Stimulated activated CD4-positive, alpha-beta T cell treated with anti-CD3 and anti-CD28 coated beads, Interleukin-1b, Interleukin-23, amount 100 ng/mL, for 4 hours (primary cell): ENCODE data around the gene TBC1D16.

Experiments used
- DNase-seq, 2 donors: peaks; one replicate each; pipeline ENCODE4 v3.0.0-alpha.2; 2020; ENCODE audit warnings: low read depth in 2 of 2

Gene TBC1D16

DNA sequence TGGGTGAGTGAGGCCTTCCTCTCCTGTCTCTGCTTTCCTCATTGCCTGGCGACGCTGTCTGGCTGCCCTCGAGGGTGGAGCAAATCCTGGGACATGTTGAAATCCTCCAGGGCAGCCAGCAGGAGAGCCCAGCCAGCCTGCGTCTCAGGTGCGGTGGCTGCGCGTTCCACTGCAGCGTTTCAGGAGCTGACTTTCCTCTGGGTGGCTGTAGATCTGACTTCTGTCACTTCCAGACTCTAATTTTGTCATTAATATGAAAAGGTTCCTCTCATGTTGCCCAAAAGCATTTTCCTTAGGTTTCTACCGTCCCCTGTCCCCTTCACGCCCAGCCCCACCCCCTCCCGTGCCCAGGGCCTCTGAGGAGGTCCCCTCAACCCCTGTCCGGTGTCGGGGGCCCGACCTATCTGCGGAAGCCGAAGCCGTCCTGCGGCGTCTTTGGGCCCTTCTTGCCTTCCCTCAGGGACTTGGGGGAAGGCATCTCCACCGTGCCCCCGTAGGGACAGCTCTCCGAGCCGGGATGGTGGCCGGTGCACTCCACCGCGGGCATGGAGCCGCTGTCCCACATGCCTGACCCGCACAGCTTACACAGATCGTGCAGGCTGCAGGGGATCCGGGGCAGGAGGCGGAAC is 95.1 kb downstream of the TBC1D16 start:
- DNase-seq: no peak

DNA sequence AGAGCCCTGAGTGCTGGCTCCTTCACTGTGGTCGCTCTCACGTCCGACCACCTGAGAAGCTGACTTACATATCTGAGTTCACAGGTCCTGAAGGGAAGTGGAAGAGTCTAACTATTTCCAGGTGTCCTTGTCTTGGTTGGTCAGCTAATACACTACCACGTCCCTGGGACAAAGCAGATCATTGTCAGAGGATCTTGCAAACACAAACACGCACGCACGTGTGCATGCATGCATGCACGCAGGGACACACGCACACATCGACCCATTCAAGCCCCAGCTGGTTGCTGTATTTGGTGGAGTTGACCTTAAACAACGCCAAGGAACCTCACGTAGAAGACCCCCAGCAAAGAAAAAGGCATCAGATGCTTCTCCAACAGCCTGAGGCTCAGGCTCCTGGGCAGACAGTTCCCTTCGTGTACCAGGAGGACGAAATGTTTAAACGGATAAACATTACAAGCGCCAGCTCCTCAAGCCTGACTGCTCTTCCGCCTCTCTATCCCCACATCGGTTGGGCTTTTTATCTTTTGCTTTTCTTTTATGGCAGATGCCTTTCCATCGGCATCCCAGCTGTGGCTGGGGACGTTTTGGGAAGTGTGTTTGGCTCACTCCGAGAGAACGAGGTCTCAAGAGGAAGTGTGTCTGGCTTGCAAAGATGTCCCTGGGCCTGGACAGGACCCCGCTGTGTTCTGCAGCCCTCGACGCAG is 95.8 kb downstream of the TBC1D16 start:
- DNase-seq: no peak

DNA sequence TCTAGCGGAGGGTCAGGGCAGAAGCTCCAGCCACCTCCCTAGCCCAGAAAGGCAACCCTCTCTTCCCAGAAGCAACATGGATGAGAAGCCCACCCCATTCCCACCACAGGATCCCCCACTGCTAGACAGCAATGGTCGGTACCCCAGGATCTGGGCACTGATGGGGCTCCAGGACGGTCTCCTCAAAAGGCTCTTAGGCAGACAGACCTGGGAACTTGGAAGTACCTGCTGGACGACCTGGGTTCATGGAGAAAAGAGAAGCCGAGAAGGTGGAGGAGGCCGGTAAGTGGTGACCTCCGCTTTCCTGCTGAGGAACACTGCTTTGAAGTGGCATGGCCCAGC is 96.6 kb downstream of the TBC1D16 start:
- DNase-seq: no peak

DNA sequence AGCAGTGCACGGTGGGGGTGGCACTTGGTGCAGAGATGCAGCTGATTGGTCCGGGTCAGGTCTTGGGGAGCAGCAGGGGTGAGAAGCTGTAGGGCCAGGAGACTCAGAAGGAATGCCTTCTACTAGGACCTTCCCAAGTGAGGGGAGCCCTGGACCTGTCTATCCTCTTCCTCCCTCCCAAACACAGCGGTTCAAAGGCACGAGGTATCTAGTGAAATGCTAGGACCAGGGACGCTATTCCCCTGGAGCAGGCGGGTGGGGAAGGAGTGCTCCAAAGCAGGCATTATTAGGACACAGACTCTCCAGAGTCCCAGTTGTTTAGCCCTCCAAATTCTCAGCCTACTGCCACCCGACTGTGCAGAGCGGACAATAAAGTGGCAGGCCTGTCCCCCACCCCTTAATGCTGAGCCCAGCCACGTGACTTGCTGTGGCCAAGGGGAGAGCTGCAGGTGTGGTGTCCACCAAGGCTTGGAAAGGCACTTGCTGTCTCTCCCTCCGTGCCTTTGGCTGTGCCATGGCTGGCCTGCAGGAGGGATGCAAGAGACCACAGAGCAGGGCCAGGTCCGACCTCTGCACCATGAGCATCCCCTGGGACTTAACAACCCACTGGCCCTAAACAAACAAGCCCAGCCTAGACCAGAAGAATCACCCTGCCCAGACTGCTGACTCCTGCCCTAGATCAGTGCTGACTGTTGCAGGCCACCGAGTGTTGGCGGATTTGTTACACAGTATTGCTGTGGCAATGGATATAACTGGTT is 97.2 kb downstream of the TBC1D16 start:
- no peak for DNase-seq

DNA sequence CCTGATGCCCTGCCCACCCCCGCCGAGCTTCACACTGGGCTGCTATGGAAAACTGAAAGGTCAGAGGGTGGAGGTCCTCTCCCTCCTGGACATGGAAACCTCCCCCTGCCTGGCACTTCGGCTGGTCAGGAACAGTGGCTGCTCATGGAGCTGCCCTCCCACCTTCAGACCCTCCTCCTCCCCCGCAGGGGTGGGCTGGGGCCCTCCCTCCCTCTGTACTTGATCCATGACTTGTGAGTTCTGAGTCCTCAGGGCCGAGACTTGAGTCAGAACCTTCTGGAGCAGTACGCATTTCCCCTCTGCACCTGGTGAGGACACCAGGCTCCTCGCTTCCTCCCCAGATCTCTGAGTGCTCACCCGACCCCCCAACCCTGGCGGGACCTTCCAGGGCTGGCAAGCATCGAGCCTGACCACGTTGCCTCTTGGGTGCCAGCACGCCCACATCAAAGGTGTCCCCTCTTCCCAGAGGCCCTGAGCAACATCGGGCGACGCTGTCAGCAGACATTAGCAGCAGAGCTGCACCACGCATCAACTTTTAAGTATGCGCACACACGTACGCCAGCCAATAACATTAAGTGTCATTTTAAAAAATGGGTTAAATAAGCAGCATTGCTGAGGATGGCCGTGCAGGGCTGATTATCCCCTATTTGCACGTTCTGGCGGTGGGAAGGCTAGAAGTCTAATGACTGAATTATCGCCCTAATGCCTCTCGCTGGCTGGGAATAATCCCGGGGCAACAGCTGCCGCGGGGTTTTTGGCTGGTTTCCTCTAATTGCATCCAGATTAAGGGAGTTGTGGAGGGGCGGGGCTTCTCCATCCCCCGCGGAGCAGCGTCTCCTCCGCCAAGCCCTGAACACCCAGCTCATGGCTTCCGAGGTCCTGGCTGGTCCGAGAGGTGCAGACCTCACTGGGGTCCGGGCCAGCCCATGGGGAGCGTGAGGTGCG is 98.0 kb downstream of the TBC1D16 start:
- DNase-seq: no peak

DNA sequence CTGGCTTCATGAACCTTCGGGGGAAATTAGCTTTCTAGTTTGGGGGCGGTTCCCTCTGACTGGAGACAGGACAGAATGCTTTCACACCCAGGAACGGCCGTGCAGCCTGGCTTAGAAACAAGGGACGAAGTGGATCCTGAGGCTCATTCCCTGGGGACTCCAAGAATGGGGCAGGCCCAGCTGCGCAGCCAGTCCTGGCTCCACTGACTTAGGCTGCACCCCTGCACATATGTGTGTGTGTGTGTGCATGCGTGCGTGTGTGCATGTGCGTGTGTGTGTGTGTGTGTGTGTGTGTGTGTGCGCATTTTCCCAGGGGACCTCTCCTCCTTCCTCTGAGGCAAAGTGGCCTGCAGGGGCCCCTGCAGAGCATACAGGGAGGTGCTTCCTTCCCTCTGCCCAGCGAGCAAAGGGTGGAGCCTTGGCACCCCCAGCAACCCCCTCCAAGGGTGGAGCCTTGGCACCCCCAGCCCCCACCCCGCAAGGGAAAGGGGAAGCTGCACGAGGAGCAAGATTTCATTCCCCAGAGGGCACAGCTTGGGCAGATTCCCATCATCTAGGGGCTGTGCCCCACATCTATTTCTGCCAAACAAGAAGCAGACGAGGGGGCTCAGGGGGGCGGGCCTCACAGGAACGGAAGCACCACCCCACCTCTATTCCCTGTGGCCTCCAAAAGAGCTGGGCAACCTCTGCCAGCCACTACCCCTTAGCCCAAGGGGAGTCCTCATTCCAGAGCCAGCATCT is 98.9 kb downstream of the TBC1D16 start:
- no peak for DNase-seq

DNA sequence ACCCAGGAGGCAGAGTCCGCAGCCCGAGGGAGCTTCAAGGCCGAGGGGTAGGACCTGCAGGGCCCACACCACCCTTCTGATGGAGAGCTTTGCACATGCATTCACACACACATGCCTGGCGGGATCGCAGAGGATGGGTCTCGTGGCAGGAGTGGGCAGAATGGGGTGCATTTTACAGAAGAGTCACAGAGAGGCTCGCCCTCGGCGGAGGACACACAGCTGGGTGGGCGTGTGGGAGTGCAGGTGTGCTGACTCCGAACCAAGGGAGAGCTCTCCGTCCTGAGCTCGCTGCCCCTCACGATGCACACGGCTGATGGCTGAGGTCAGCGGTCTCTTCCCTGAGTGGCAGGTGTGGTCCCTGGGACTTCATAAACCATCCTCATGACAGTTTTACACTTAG is 99.6 kb downstream of the TBC1D16 start:
- DNase-seq: no peak

DNA sequence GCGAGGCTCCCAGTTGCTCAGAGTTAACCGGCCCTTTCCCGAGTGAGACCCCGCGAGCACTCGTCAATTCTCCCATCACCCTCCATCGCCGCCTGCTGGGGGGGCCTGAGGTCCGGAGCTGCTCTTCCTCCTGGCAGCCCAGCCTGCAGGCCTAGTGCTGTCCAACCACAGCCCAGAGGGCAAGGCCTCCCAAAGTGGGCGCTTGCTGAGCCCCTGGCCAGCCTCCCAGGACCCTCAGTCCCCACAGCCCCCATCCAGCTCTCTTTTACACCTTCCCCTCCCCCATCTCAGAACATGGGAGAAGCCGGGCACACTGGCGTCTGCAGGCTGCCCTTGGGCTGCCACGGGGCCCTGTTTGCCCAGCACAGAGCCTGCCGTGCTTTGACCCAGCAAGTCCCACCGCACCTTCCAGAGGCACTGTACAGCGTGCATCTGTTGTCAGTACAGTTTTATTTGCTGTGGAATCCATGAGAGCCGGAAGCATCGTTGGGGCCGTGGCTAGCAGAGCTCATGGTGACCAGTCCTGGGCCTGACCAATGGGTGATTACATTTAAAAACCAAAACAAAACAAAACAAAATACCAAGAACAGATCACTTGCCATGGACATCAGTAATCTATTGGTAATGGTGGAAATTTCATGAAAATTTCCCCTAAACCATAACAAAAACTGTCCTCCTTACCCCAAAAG is 100.3 kb downstream of the TBC1D16 start:
- no peak for DNase-seq

DNA sequence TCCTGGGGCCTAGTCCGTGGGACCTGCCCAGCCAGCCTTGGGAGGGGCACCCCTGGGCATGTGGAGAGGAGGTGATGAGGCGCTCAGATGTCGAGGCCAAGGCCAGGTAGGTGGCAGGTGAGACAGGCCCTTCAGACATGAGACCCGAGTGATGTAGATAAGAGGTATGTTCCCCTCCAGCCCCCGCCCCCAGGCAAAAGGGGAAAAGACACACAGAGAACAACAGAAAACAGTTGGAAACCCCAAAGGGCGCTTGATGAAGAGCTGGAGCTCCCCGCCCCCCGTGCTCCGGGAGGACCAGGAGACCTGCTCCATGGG is 101.1 kb downstream of the TBC1D16 start:
- DNase-seq: no peak

DNA sequence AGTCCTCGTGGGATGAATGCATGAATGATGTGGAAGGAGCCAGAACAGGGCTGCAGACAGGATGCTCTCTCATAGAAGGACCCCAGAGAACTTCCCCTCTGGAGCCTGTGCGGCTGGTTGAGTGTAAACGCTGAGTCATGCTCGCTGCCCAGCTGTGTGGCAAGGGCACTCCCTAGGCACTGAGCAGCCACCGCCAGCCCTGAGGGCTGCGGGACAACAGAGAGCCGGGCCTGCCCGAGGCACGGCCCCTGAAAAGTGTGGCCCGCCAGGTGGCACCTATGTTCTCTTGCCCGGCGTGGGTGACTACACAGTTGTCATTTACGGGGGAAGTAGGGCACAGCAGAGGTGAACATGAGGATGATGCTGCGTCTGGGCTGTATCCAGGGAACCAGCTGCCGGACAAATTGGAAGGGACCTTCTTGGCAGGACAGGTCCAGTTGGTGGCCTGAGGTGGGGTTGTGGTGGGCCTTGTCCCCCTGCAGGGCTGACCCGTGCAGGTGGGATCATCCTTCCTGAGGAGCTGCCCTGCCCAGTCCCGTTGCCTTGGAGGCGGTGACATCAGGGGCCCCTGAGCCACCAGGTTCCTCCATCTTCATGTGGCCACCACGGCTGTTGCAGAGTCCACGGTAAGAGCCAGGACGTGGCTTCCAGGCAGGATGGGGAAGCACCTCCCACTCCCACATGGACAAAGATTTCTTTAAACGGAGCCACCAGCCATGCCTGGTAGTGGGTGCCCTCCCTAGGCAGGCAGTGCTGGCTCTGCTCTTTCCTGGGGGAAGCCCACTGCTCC is 101.6 kb downstream of the TBC1D16 start:
- no peak for DNase-seq

DNA sequence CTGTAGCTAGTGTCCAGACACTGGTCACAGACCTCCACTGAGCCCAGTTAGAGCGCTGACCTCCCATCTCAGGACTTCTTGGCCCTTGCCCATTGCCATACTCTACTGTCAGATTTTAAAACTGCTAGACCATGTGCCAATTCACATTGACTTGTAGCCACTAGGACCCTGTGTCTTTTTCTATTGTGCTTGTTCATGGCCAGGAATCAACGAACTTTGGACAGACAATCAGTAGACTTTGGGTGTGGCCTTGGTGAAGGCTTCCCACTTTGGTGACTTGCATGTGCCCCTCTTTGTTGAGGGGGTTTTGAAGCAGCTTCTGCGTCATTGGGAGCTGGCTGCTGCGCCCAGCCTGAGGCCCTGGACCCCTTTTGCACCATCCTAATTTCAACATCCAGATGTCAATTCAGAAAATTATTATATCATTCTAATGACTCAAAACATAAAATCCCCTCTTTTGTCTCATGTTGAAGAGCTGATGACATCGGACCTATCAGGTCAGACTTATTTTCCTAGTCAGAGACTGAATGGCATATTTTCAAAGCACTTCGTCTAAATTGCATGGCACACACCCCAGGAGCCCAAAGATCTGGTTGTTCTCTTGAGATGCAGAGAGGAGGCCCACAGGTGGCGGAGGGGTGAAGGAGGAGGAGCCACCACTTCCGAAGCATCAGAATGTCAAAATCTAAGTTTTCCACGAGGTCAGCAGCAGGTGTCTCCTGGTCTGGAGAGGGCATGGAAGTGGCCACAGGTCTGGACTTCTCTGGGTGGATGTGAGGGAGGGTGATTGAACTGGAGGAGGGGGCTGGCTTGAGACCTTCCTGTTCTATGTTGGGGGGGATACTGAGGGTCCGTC is 103.0 kb downstream of the TBC1D16 start:
- no peak for DNase-seq

DNA sequence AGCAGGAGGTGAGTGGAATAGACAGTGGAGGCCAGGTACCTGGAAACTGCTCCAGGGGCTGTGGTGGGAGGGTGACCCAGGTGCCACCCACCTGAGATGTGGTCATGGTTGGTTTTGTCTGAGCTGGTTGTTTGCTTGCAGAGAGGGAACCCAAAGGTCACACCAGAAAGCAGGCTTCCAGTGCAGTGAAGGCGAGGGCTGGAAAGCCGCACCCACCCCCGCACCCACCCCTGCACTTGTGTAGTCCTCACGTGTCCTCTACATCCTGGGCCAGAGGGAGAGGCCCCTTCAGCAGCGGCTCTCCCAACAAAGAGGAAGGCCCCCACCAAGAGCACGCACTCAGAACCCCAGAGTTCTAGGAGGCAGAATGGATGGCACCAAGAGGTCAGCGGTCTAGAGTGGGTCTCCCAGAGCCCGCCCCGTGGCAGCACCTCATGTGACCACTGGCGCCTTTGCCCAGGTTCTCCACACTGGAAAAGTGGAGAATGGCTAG is 103.8 kb downstream of the TBC1D16 start:
- no peak for DNase-seq

DNA sequence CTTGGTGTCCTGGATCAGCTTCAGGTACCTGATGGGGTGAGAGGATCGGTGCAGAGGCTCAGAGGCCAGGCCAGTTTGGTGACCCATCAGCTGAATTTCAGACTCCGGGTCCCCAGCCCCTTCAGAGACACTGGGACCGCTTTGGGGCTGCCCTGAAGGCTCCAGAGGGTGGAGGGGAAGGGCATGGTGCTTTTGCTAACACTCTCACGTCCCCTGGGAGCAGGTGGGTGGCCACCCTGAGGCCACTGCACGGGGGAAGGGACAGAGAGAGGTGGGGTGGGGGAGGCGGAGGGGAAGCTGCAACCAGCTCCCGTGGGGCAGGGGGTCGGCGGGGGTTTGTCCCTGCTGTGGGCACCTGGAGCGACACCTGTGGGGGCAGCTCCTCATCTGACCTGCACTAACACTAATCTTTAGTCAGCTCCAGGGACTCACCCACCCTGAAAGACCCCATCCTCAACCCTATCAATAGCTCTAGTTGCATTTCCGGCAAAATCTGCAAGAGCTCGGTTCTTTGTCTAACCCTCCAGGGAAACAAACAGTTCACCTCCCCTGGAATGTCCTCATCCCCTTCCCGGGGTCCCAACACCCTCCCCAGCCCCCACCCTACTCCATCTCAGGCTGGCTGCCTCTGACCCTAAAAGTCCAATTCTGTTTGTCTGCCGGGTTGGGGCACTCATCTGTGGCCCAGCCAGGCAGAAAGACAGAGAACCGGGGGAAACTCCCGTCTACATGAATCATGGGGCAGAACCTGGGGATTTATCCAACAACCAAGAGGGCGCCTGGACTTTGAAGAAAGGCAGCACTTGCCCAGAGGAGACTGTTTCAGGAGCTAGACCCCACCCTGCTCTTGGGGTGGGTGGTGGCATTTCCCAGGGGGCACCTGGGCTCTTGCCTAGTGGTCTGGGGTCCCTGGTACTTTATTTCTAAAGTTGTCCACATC is 104.5 kb downstream of the TBC1D16 start:
- DNase-seq: no peak

DNA sequence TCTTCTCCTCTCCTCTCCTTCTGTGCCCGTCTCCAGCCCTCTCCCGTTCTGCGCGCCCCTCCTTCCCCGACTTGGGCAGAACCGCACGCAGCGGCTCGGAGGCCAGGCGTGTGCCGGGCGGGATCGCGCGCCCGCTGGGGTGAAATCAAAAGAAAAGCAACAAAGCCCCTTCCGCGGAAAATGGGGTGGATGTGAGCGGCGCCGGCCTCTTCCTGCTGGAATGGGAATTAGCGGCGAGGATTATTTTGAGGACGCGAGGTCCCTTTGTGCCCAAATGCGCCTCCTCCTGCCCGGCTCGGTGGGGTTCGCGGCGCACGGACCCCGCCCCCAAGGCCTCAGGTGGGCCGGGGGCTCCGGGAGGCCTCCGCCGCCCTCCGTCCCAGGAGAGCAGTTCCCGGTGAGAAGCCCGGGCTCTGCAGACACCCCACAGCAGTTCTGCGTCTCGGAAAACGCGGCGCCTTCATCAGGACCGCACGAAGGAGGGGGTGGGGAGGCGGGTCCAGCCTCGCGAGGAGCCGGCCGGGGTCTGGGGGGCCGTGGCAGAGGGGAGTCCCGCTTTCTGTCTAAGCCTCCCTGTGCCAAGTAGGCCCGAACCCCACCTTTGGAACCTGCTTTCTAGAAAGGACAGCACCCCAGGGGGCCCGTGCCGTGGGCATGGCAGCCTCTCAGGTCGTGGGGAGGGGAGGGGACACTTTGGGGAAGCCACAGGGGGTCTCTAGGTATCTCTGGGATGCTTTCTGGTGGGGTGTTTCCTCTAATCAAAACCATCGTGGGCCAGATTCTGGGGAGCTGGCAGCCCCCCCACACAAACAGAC is 105.4 kb downstream of the TBC1D16 start:
- DNase-seq: no peak

DNA sequence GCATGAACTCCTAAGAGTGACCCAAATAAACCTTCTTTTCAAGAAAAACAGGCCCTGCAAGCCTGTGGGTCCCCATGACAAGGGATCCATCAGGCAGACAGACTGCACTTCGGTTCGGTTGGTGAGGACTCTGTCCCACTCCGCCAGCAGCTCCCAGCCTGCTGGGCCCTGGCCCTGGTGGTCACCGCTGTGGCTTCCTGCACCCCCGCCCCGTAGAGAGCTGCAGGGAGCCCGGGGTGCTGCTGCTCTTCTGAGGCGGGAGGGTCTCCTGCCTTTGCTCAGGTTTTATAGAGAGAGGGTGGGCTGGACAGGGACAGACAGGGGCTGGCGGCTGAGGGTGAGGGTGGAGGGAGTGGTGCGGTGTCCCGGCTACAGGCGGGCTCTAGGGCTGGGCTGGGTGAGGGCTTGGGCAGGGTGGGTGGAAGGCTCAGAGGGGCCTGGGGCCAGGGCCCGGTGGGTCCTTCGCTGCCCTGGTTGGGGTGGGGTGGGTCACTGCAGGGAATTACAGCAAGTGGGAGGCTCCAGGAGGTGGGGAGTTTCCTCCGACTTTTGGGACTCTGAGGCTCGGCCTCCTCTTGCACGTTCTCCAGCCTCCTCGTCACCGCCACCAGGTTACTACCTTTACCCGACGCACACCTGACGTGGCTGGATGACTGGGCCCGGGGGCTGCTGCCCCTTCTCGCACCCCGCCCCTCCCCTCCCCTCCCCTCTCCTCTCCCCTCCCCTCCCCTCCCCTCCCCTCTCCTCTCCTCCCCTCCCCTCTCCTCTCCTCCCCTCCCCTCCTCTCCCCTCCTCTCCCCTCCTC is 106.2 kb downstream of the TBC1D16 start:
- no peak for DNase-seq
